ENCODE measurements around the gene SDCCAG8.
A peak's percentile ranks its signal among the peaks of the same experiment; 100 is the strongest.

Gene SDCCAG8

GRCh38 chr1:243254233-243254926, 1.5 kb upstream of the SDCCAG8 start:
- Histone ChIP-seq H3K9me3 (ENCODE audit: control insufficient read depth in 2 of 2, low read length in 2 of 2) (no peaks in the 10 kb centered on the region), H3K36me3 (ENCODE audit: control insufficient read depth in 2 of 2, insufficient read depth in 2 of 2, low read length in 2 of 2) (no peaks in the 10 kb centered on the region), H3K4me3 (ENCODE audit: low read length in 2 of 2) (peak overlapping the region; percentile 73 to 91), H3K9ac (ENCODE audit: low read length in 2 of 2) (peak overlapping the region; percentile 60 to 95), H3K4me1 (ENCODE audit: control insufficient read depth, insufficient read depth, low read length) (peaks cover 2% of the 10 kb centered on the region), H3K27ac (ENCODE audit: low read length) (peak overlapping the region; percentile 89), H3K27me3 (ENCODE audit: control insufficient read depth in 1 of 2, insufficient read depth in 2 of 2, low read length in 2 of 2) (no peaks in the 10 kb centered on the region)

DNA sequence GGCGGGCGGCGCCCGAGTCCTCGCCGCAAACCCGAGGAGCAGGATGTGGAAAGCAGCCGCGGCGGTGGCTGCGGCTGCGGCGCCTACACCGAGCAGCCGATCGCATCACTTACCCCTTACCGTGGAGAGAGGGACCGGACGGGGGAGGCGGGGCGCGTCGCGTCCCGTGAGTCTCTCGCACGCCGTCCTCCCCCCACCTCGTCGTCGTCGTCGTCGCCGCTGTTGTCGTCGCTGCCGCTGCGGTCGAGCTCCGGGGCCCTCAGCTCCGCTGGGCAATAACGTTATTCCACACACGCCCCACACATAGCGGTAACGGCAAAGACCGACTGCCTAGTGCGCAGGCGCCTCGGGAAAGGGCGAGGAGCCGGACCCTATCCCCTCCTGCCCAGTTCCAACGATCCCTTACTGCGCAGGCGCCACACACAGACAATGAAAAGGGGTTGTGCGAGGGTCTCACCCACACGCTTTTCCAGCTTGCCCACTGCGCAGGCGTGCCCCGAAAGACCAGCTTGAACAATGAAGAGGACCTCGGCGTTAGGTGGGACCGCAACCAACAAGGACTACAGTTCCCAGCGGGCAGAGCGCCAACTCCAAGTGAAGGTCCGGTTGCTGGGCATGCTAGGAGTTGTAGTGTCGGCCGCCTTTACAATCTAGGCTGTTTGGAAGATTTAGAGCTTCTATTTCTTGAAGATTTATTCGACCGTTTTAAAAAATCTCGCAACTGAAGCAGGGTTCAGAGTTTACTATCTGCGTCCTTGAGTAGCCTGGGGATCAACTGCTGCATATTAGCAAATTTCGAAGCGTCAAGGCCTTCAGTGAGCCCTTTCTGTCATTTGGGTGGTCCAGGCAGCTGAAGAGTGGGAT, 682 bp upstream of the SDCCAG8 start, which contains the start of gene CEP170:
CEP170 (minus strand) TSS at position 355 of the 864 bp plus-strand sequence. CDS start 30,001 bp downstream, outside the sequence.
- Histone ChIP-seq H3K4me3 (ENCODE audit: low read length in 2 of 2) (peak within 1 kb of the TSS; percentile 90 to 91), H3K9ac (ENCODE audit: low read length in 2 of 2) (peak within 1 kb of the TSS; percentile 95), H3K9me3 (ENCODE audit: control insufficient read depth in 2 of 2, low read length in 2 of 2) (no peaks in the 10 kb centered on the region), H3K27me3 (ENCODE audit: control insufficient read depth in 1 of 2, insufficient read depth in 2 of 2, low read length in 2 of 2) (no peaks in the 10 kb centered on the region), H3K36me3 (ENCODE audit: control insufficient read depth in 2 of 2, insufficient read depth in 2 of 2, low read length in 2 of 2) (no peaks in the 10 kb centered on the region), H3K27ac (ENCODE audit: low read length) (peak within 1 kb of the TSS; percentile 89), H3K4me1 (ENCODE audit: control insufficient read depth, insufficient read depth, low read length) (peaks cover 2% of the 10 kb centered on the region)

DNA sequence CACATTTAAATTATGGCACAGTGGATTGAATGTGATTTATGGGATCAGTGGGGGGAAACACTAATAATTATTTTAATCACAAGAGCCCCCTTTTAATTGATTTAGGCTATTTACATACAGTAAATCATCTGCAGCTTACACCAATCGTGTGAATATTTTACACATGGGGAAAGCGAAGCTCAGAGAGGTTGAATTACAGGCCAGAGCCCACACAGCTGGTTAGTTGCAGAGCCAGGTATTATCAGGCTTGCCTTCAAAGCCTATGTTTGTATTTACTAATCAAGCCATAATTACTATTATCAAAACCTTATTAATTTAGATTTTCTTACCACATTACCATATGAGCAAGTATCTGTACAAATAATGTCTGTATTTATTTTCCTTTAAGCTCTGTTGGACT, 749 bp downstream of the SDCCAG8 start:
- no peaks in the 10 kb centered on the region for H3K9me3 ChIP-seq (ENCODE audit: control insufficient read depth in 2 of 2, low read length in 2 of 2)
- peak overlapping the region; percentile 95 for H3K9ac ChIP-seq (ENCODE audit: low read length in 2 of 2)
- H3K4me3 ChIP-seq (ENCODE audit: low read length in 2 of 2) = peak overlapping the region; percentile 90 to 91
- no peaks in the 10 kb centered on the region for H3K36me3 ChIP-seq (ENCODE audit: control insufficient read depth in 2 of 2, insufficient read depth in 2 of 2, low read length in 2 of 2)
- H3K27ac ChIP-seq (ENCODE audit: low read length) = peak overlapping the region; percentile 89
- no peaks in the 10 kb centered on the region for H3K27me3 ChIP-seq (ENCODE audit: control insufficient read depth in 1 of 2, insufficient read depth in 2 of 2, low read length in 2 of 2)
- H3K4me1 ChIP-seq (ENCODE audit: control insufficient read depth, insufficient read depth, low read length) = peaks cover 8% of the 10 kb centered on the region

DNA sequence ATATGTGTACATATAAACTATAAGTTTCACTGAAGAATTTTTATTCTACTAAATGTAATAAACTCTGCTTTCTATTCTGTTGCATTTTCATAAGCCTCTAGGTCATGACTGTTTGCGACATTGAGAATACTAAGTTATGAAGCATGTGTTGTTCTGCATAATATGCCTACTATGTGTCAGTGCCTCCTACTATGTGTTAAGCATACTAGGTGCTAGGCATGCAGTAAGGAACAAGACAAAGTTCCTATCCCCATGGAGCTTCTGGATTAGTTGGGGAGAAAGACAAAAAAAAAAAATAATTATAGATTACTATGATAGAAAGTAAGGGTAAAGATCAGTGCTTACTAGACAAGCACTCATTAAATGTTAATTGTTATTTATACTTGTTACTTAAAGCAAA, 1.3 kb downstream of the SDCCAG8 start:
- Histone ChIP-seq H3K4me3 (ENCODE audit: low read length in 2 of 2) (no peak overlapping the region), H3K9me3 (ENCODE audit: control insufficient read depth in 2 of 2, low read length in 2 of 2) (no peaks in the 10 kb centered on the region), H3K27ac (ENCODE audit: low read length) (no peak overlapping the region), H3K27me3 (ENCODE audit: control insufficient read depth in 1 of 2, insufficient read depth in 2 of 2, low read length in 2 of 2) (no peaks in the 10 kb centered on the region), H3K36me3 (ENCODE audit: control insufficient read depth in 2 of 2, insufficient read depth in 2 of 2, low read length in 2 of 2) (no peaks in the 10 kb centered on the region), H3K9ac (ENCODE audit: low read length in 2 of 2) (peak overlapping the region in 1 of 2 donors; percentile 95), H3K4me1 (ENCODE audit: control insufficient read depth, insufficient read depth, low read length) (peaks cover 8% of the 10 kb centered on the region)

- no peaks in the 10 kb centered on the region for H3K27me3 ChIP-seq (ENCODE audit: control insufficient read depth in 1 of 2, insufficient read depth in 2 of 2, low read length in 2 of 2)
- H3K4me3 ChIP-seq (ENCODE audit: low read length in 2 of 2) = no peak overlapping the region
- H3K36me3 ChIP-seq (ENCODE audit: control insufficient read depth in 2 of 2, insufficient read depth in 2 of 2, low read length in 2 of 2) = no peaks in the 10 kb centered on the region
- H3K27ac ChIP-seq (ENCODE audit: low read length) = no peak overlapping the region
- no peak overlapping the region for H3K9ac ChIP-seq (ENCODE audit: low read length in 2 of 2)
- H3K4me1 ChIP-seq (ENCODE audit: control insufficient read depth, insufficient read depth, low read length) = peaks cover 6% of the 10 kb centered on the region
- no peaks in the 10 kb centered on the region for H3K9me3 ChIP-seq (ENCODE audit: control insufficient read depth in 2 of 2, low read length in 2 of 2)
Observed at GRCh38 chr1:243258731-243259130, 2.9 kb downstream of the SDCCAG8 start.

GRCh38 chr1:243260221-243260880, 4.5 kb downstream of the SDCCAG8 start:
- Histone ChIP-seq H3K4me1 (ENCODE audit: control insufficient read depth, insufficient read depth, low read length) (peaks cover 6% of the 10 kb centered on the region), H3K27me3 (ENCODE audit: control insufficient read depth in 1 of 2, insufficient read depth in 2 of 2, low read length in 2 of 2) (no peaks in the 10 kb centered on the region), H3K9me3 (ENCODE audit: control insufficient read depth in 2 of 2, low read length in 2 of 2) (no peaks in the 10 kb centered on the region), H3K36me3 (ENCODE audit: control insufficient read depth in 2 of 2, insufficient read depth in 2 of 2, low read length in 2 of 2) (no peaks in the 10 kb centered on the region), H3K4me3 (ENCODE audit: low read length in 2 of 2) (no peak overlapping the region), H3K27ac (ENCODE audit: low read length) (no peak overlapping the region), H3K9ac (ENCODE audit: low read length in 2 of 2) (no peak overlapping the region)

GRCh38 chr1:243261390-243261789, 5.5 kb downstream of the SDCCAG8 start:
- Histone ChIP-seq H3K9me3 (ENCODE audit: control insufficient read depth in 2 of 2, low read length in 2 of 2) (no peaks in the 10 kb centered on the region), H3K36me3 (ENCODE audit: control insufficient read depth in 2 of 2, insufficient read depth in 2 of 2, low read length in 2 of 2) (no peaks in the 10 kb centered on the region), H3K27me3 (ENCODE audit: control insufficient read depth in 1 of 2, insufficient read depth in 2 of 2, low read length in 2 of 2) (no peaks in the 10 kb centered on the region), H3K9ac (ENCODE audit: low read length in 2 of 2) (no peak overlapping the region), H3K4me3 (ENCODE audit: low read length in 2 of 2) (no peak overlapping the region), H3K4me1 (ENCODE audit: control insufficient read depth, insufficient read depth, low read length) (peaks cover 6% of the 10 kb centered on the region), H3K27ac (ENCODE audit: low read length) (no peak overlapping the region)

DNA sequence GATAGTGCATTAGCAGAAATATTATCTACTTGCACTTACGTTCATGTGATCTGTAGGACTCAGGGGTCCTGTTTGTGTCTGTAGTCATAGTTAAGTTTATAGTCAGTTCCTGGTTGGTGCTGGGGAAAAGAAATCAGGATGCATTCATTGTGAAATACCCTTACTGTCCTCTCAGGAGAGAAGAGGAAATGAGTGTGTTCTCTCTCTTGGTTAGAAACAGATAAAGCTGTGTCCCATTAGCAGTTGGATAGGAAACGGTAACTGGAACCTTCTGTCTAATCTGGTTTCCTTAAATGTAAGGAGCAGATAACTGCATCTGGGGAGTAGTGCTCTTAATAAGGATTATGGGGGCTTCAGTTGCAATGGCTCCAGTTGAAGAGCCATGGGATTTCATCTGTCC, 8.9 kb downstream of the SDCCAG8 start:
- Histone ChIP-seq H3K9me3 (ENCODE audit: control insufficient read depth in 2 of 2, low read length in 2 of 2) (no peaks in the 10 kb centered on the region), H3K9ac (ENCODE audit: low read length in 2 of 2) (no peak overlapping the region), H3K27ac (ENCODE audit: low read length) (no peak overlapping the region), H3K36me3 (ENCODE audit: control insufficient read depth in 2 of 2, insufficient read depth in 2 of 2, low read length in 2 of 2) (no peaks in the 10 kb centered on the region), H3K4me3 (ENCODE audit: low read length in 2 of 2) (no peak overlapping the region), H3K27me3 (ENCODE audit: control insufficient read depth in 1 of 2, insufficient read depth in 2 of 2, low read length in 2 of 2) (no peaks in the 10 kb centered on the region), H3K4me1 (ENCODE audit: control insufficient read depth, insufficient read depth, low read length) (peaks cover 10% of the 10 kb centered on the region)

DNA sequence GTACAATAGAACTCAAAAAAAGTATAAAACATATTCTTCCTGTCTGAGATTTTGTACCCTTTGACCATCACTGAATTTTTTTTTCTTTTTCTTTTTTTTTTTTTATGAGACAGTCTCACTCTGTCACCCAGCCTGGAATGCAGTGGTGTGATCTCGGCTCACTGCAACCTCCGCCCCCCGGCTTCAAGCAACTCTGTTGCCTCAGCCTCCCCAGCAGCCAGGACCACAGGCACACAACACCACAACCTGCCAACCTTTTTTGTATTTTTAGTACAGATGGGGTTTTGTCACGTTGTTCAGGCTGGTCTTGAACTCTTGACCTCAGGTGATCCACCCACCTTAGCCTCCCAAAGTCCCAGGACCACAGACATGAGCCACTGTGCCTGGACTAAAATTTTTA, 10.4 kb downstream of the SDCCAG8 start:
- H3K4me1 ChIP-seq (ENCODE audit: control insufficient read depth, insufficient read depth, low read length) = peaks cover 4% of the 10 kb centered on the region
- H3K9ac ChIP-seq (ENCODE audit: low read length in 2 of 2) = no peak overlapping the region
- H3K4me3 ChIP-seq (ENCODE audit: low read length in 2 of 2) = no peak overlapping the region
- H3K27ac ChIP-seq (ENCODE audit: low read length) = no peak overlapping the region
- no peaks in the 10 kb centered on the region for H3K36me3 ChIP-seq (ENCODE audit: control insufficient read depth in 2 of 2, insufficient read depth in 2 of 2, low read length in 2 of 2)
- no peaks in the 10 kb centered on the region for H3K27me3 ChIP-seq (ENCODE audit: control insufficient read depth in 1 of 2, insufficient read depth in 2 of 2, low read length in 2 of 2)
- H3K9me3 ChIP-seq (ENCODE audit: control insufficient read depth in 2 of 2, low read length in 2 of 2) = no peaks in the 10 kb centered on the region

DNA sequence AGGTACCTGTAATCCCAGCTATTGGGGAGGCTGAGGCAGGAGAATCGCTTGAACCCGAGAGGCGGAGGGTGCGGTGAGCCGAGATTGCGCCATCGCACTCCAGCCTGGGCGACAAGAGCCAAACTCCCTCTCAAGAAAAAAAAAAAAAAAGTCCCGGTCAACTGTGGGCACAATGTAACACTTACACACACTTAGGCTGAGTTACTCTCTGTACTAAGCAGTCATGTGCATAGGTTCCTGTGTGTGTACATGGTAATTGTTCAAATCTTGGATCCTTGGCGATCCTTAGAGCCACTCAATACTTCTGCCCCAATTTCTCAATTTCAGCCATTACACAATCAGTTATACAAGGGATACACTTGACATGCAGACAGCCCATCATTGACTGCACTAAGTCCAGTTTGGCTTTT, 11.6 kb downstream of the SDCCAG8 start:
- Histone ChIP-seq H3K4me3 (ENCODE audit: low read length in 2 of 2) (no peak overlapping the region), H3K36me3 (ENCODE audit: control insufficient read depth in 2 of 2, insufficient read depth in 2 of 2, low read length in 2 of 2) (no peaks in the 10 kb centered on the region), H3K4me1 (ENCODE audit: control insufficient read depth, insufficient read depth, low read length) (peaks cover 4% of the 10 kb centered on the region), H3K27ac (ENCODE audit: low read length) (no peak overlapping the region), H3K27me3 (ENCODE audit: control insufficient read depth in 1 of 2, insufficient read depth in 2 of 2, low read length in 2 of 2) (no peaks in the 10 kb centered on the region), H3K9me3 (ENCODE audit: control insufficient read depth in 2 of 2, low read length in 2 of 2) (no peaks in the 10 kb centered on the region), H3K9ac (ENCODE audit: low read length in 2 of 2) (no peak overlapping the region)

All from stomach smooth muscle (tissue), 2 donors.